HS-27A (cell line): Measurements from ENCODE around the gene SMAD1.
"Not testable (repeated sequence)": the region's sequence is repeated elsewhere in the genome, so short reads cannot be mapped to it uniquely, and the experiment has no call there.

ENCODE experiments used
- DNase-seq: peaks from one replicate; pipeline ENCODE4 v3.0.0-alpha.2; 2012; ENCODE audit warnings: low read depth, missing footprints

Gene SMAD1

DNA sequence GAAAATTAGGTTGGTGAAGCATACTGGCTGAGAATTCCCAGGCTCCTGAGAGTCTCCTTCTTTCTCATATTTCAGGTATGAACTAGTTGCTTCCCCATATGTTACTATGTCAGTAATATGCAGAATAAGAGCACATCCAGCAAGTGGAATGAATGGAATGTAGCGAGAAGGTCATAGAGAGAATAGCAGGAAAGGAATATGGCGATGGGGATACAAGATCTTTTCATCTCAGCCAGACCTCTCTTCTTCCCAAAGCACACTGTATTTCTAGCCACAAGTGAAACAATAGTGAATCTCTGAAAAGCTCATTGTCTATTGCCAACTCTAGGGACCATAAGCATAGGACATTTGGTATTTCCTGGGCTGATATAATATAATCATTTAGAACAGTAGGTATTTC is 82.9 kb downstream of the SMAD1 start:
- no peak for DNase-seq

DNA sequence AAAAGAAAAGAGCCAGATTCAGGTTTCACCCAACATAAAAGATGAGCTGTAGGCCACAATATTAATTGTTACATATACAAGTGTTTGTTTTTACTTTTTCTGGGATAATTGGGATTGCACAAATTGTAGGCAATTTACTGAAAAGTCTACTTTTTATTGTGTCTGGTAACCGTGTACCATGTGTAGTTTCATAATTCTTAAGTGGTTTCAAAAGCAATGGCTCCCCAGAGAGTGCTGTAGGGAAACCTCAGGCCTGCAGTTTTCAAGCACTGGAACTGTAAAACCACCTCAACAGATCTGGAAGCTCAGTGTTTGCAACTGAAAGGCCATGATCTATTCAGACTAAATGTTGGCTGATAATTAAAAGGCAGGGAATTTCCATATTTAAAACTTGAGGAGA is 83.7 kb downstream of the SMAD1 start:
- DNase-seq = no peak

DNA sequence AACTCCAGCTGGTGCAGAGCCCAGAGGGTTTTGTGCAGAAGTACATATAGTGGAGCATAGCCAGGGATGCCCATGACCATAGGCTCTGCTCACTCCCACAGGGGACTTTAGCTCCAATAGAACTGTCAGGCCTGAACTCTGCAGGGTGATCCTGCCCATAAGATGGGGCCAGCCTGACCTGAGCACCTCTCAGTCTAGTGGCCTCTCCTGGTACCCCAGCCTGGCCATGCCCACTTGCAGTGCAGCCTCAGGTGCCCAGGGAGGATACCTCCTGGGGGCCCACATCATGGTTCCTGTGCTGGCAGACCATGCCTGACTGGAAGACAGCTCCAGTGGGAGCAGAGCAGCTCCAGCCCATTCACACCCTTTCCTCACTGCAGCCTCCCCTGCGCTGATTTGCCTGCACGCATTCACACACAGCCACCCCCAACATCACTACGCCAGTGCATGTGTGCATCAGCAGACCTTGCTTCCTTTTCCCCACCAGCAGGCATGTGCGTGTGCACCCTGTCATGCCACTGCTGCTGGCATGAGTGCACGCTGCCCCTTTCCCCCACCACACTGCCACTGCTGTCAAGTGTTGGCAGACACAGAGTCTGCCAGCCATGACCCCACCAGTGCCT is 84.5 kb downstream of the SMAD1 start:
- DNase-seq = no peak

DNA sequence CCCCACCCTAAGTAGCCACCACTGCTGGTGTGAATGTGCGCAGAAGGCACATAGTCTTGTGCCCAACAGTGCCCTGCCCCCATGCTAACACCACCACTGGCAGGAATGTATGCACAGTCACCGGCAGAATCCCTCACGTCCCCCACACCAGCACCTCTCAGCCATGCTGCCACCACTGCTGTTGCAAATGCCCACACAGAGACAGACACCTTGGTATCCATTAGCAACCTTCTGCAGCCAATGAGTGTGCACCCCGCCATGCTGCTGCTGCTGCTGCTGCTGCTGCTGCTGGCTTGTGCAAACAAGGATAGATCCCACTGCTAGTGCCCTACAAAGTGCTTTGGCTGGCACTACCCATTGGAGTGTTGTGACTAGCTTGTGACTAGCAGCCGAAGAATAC is 85.1 kb downstream of the SMAD1 start:
- DNase-seq = no peak

DNA sequence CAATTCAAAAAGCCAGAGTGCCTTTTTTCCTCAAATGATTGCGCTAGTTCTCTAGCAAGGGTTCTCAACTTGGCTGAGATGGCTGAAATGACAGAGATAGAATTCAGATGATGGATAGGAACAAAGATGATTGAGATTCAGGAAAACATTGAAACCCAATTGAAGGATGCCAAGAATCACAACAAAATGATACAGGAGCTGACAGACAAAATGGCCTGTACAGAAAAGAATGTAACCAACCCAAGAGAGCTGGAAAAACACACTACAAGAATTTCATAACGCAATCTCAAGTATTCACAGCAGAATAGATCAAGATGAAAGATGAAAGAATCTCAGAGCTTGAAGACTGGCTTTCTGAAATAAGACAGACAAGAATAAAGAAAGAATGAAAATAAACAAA is 85.9 kb downstream of the SMAD1 start:
- DNase-seq = no peak

DNA sequence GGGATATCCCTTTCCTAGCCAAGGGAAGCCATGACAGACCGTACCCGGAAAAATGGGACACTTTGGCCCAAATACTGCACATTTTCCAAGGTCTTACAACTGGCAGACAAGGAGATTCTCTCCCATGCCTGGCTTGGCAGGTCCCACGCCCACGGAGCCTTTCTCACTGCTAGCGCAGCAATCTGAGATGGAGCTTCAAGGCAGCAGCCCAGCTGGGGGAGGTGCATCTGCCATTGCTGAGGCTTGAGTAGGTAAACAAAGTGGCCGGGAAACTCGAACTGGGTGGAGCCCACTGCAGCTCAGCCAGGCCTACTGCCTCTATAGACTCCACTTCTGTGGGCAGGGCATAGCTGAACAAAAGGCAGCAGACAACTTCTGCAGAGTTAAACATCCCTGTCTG is 92.9 kb downstream of the SMAD1 start:
- not testable (repeated sequence) for DNase-seq

DNA sequence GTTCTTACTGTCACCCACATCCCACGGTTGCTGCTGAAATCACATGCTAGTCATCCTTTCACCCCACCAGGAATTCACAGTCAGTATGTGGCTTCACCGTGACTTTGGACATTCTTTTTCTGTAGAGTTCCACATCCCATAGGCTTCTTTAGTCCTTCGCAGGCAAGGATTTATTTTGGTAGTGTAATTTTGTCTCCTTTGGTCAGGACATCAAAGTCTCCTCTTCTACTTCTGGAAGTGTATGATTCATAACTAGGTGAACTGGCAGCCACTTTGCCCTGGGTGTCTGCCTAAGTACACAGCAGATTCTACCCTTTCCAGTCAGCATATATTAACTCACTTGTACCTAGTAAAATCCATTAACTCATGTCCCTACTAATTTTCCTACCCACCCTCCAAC is 99.3 kb downstream of the SMAD1 start:
- DNase-seq = no peak

DNA sequence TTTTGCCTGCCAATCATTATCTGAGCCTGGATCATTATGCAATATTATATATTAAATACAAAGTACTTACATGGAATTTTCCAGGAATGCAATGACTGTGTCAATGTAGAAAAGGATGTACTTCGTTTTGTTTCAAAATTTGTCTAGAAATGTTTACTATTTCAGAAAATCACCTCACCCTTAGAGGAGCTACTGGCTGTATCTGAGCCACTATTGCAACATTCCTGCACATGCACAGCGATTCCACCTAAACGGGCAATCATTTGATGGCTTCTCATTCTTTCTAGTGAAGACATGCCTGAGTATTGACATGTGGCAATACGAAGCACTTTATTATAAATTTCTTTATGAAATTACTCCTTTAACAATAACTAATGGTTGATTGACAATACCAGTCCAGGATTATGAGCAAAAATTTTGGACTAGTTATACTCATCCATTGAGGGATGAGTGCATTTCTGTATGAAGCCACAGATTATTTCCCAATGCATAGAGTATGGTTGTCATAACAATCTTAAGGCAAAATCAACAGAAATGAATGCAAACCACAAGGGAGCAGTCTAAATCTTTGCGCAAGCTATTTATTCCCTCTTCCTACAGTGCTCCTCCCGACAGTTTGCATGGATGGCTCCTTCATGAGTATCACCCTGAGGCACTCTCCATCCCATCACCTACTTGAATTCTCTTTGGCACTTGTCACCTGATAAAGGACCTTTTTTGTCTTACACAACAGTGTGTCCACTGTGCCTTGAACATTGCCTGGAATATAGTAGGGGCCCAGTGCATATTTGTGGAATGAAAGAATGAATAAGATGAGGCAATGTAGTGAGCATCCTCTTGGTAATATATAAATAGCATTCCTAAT is 101.8 kb downstream of the SMAD1 start:
- no peak for DNase-seq

DNA sequence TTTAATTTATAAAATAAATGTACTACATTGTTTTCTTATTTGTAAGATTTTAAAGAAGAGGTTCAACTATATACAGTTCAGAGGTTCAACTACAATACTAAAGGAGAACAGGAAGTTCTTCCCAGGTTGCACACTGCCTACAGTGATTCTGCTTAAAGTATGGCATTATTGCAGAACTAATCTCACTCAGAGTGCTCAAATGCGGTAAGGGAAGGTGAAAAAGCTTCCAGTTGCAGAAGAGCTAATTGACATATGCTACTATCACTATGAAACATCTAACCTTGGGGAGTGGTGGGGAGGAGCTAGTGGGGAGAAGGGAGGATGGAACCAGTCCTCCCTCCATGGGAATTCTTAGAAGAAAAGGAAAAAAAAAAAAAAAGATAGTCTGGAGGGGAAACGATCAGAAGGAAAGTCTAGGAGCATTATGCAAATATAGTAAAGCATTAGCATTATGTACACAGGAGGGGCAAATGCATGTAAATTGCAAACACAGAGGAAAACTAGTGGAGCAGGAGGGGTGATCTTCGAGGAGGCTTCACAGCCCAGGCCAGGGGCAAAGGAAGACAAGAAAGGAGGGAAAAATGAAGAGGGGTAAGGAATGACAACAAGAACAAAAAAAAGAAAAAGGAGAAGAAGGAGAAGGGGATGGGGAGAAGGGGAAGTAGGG is 105.6 kb downstream of the SMAD1 start:
- DNase-seq = no peak

DNA sequence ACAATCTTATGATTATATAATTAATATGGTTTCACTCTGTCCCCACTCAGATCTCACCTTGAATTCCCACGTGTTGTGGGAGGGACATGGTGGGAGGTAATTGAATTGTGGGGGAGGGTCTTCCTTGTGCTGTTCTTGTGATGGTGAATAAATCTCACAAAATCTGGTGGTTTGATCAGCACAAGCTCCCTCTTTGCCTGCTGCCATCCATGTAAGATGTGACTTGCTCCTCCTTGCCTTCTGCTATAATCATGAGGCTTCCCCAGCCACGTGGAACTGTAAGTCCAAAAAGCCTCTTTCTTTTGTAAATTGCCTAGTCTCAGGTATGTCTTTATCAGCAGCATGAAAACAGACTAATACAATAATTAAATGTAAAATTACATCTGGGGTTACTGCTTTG is 107.7 kb downstream of the SMAD1 start:
- not testable (repeated sequence) for DNase-seq

DNA sequence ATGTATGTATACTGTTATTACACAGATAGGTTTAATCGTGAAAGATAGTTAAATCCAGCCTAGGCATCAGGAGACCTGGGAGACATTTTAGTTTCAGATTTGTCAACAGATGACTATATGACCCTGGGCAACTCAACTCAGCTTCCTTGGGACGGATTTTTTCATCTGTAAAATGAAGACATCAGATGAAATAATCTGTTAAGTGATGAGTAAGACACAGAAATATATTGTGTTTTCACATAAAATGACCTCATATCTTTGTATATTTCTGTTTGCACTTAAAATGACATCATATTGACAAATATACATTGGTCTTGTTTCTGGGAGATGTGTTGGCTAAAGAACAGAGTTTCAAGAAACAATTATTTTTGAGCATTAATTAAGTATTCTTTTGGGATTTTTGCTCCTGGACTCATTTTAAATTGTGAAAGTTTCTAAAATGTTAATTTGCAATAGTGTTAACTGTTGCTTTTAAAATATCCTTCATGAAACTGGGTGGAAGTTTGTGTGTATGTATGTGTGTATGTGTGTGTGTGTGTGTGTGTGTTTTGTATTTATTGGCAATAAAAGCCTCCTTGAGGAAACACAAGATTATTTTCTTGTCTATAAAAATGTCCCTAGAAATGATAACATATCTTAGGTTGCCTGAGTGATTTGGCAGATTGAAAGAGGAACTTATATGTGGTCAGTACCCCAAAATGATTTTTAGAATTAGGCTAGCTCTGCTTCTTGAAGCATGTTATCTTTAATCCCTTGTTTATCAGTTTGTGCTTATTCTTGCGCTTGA is 108.5 kb downstream of the SMAD1 start:
- no peak for DNase-seq

DNA sequence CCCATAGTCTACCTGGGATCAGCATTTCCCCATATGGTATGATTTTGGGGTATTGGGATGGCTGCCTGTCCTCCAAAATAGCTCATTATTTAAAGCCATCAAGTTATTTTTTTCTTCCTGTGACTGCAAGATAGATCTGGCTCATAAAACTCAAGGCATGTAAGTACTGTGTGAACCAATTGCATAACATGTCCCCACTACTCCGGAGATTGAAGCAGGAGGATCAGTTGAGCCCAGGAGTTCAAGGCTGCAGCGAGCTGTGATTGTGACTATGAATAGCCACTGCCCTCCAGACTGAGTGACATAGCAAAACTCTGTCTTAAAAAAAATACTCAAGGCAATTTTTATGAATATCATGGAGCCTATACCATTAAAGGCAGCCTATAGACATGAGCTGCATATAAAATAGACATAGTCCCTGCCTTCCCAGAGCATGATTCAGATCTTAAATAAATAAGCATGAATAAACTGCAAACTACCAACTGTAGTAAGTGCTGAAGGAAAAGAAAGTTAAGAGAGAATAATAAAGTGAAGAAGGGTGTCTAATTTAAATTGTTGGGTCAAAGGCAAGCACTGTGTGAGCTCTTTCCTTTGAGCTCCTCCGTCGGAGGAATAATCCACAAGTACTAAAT is 120.6 kb downstream of the SMAD1 start:
- DNase-seq = no peak

DNA sequence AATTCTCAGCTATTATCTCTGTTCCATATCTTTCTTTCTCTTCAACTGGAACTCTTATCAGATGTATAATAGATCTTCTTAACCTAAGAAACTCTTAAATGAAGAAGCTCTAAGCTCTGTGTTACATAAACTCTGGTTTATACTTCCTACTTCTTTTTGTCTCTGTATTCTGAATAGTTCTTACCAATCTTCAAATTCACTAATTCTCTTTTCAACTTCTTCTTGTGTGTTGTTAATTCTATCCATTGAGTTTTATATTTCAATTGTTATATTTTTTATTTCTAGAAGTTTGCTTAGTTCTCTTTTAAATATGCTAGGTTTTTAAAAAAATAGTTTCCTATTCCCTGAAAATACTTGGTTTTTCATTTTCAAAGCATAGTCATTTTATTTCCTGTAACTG is 124.3 kb downstream of the SMAD1 start:
- DNase-seq = no peak
